Retinal pigment epithelial cell (primary cell): ENCODE measurements around the gene SIAH1.

Experiments
- DNase-seq: peaks from one replicate; pipeline ENCODE4 v3.0.0-alpha.2; 2010; ENCODE audit warnings: low read depth
- H3K4me3 ChIP-seq: 2 replicates; pipeline ENCODE4 v1.5.1; 2011; ENCODE audit warnings: mild to moderate bottlenecking, low read length, control low read depth, moderate library complexity
- TF ChIP-seq, protein P1 (sequence below): conservative IDR thresholded peaks from 2 replicates; pipeline ENCODE4 v1.5.1; 2011; ENCODE audit warnings: low read depth, low read length, control low read depth, inconsistent platforms

The SIAH1 gene

DNA sequence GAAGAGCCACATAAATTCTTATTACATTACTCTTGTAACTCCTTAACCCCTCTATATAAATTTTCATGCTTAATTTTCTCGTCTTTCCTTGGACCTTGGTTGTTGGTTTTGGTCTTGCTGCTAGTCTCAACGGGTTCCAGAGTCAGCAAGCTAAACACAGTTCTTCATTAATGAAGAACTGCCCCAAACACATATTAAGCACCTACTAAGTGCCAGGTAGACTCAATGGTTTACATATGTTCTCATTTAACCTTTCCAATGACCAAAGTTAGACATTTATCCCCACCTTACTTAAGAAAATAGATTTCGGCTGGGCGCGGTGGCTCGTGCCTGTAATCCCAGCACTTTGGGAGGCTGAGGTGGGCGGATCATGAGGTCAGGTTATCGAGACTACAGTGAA is 15.0 kb downstream of the SIAH1 start:
- TF ChIP-seq, protein P1, sequence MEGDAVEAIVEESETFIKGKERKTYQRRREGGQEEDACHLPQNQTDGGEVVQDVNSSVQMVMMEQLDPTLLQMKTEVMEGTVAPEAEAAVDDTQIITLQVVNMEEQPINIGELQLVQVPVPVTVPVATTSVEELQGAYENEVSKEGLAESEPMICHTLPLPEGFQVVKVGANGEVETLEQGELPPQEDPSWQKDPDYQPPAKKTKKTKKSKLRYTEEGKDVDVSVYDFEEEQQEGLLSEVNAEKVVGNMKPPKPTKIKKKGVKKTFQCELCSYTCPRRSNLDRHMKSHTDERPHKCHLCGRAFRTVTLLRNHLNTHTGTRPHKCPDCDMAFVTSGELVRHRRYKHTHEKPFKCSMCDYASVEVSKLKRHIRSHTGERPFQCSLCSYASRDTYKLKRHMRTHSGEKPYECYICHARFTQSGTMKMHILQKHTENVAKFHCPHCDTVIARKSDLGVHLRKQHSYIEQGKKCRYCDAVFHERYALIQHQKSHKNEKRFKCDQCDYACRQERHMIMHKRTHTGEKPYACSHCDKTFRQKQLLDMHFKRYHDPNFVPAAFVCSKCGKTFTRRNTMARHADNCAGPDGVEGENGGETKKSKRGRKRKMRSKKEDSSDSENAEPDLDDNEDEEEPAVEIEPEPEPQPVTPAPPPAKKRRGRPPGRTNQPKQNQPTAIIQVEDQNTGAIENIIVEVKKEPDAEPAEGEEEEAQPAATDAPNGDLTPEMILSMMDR: no peak
- no peak for DNase-seq
- no peak overlapping the region for H3K4me3 ChIP-seq

DNA sequence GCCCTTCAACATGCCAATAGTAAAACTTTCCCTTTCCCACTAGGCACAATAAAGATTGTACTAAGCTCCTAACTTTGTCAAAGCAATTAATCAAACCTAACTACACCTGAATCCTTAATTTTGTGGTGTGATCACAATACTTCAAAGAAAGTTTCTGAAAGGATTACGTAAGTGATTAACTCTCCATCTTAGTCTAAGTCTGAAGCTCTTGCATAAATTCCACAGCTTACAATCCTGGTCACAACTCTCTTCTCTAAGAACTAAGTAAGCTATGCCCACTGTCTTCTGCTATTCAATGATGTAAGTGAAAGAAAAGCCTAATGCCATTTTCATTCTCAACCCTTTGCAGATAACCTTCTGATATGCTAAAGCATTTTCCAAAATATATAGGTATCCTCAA is 15.4 kb downstream of the SIAH1 start:
- no peak overlapping the region for H3K4me3 ChIP-seq
- DNase-seq: no peak
- TF ChIP-seq, protein P1: no peak

DNA sequence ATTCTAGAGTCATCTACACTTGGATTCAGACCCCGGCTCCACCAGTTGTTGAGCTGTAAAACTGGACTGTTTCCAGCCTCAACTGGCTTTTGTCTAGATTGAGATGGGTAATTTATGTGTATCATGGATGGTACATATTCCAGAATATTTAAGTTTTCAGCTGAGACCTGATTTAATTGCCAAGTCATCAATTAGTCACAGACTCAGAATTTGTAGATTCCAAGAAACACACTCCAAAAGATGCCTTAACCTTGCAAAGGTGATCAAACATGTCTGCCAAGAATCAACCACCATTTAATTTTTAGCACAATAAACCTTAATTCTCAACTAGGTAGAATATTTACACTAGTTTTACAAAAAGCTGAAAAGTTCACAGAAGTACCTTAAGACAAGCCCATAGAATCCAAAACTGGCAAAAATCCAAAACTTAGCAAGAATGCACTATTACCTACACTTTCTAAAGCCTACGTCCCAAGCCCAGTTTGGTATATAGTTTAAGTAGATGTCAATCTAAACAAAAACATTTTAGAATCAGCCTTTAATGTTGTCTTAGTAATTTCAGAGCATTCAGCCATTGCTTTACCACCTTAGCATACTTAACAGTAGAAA is 17.7 kb downstream of the SIAH1 start:
- H3K4me3 ChIP-seq: no peak overlapping the region
- TF ChIP-seq, protein P1: no peak
- DNase-seq: no peak

DNA sequence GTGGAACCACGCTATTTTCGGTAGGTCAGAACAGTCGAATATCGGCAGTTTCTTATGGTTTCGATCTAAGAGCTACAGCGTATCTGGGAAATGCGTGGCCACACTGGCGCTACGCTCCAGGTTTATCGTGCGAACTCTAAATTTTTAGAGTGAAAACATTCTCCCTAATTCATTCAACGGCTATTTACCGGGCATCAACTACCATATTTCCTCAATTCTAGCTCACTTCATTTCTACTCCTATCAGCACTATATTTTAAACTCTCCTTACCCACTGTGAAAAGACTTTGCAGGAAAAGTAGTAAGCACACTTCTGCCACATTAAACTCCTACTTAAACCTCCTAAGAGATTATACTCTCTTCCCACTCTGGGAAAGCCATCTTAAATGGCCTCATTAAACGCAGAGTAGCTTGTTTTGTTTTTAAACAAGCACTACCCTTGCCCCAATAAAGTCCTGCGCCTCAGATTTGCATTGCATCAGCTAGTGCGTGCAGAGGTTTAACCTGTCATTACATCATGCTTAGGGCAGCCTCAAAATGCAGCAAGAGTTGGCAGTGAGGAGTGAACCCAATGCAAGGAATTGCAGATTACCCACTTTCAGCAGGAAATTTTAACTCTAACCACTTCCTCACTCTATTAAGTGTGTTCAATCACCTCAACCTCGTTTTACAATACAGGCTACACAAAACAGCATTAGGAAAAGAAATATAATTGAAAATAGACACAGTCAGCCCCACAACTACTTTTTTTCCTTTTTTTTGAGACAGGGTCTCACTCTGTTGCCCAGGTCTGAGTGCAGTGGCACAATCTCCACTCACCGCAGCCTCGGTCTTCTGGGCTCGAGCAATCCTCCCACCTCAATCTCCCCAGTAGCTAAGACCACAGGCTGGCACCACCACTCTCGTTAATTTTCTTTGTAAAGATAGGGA is 18.8 kb downstream of the SIAH1 start:
- peak overlapping the region; percentile 69 for H3K4me3 ChIP-seq
- DNase-seq: peak; percentile 89
- TF ChIP-seq, protein P1: no peak

DNA sequence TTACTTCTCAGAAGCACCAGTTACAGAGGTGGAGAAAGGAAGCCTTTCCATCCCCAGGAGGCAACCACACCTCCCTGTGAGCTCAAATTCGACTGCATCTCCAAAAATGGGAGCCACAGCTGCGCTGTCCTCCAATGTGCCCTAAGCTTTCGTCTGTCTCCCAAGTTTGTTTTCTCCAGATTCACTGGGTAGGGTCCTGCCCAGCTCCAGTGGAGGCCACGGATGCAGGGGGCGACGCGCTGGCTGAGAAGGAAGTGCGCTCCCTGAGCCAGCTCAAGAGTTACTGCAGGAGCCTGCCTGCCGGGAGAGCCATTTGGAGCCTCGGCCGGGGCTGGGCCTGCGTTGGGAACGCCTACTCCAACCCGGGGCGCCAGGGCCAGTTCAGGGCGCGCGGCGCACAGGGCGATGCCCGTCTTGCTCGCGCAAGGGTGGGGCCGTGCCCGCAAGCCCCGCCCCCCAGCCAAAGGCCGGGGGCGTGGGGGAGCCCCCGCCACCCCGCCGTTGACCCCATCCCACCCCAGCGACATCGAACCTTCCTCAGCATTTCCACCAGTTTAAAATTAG is 19.5 kb downstream of the SIAH1 start:
- H3K4me3 ChIP-seq: peak overlapping the region; percentile 69
- TF ChIP-seq, protein P1: no peak
- DNase-seq: no peak

DNA sequence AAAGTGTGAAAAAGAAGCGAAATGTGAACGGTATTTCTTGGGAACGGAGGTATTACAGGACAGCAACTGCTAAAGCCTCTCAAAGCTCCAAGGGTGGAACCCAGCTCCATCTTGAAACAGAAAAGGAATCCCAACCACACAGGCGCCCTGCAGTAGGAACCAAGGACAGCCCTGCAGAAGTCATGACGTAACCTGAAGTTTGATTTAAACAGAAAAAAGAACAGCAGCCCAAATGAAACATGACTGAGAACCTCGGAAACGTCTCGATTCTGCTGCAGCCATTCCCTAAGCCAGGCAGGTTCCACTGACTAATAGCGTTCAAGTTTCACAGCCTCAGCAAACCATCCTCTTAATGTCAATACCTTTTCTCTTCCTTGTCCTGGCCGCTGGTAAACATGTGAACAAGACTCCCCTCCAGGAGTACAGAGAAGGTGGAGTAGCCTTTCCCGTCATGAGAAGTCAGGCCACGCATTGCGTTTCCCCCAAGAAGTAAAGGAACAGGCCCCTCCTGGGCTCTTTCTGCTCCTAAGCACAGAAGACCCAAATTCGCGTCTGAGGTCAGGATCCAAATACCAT is 20.1 kb downstream of the SIAH1 start:
- DNase-seq: no peak
- TF ChIP-seq, protein P1: no peak
- H3K4me3 ChIP-seq: peak overlapping the region; percentile 69
